ENCODE measurements around the gene LCNL1. TPM values are rescaled to one million over a fixed set of nuclear protein-coding genes. Genes with fewer than 3 reads are reported as not detected.
A peak's percentile ranks its signal among the peaks of the same experiment; 100 is the strongest.

LCNL1 gene
- total RNA-seq, 1 donor from 2014 or later, result not detected

DNA sequence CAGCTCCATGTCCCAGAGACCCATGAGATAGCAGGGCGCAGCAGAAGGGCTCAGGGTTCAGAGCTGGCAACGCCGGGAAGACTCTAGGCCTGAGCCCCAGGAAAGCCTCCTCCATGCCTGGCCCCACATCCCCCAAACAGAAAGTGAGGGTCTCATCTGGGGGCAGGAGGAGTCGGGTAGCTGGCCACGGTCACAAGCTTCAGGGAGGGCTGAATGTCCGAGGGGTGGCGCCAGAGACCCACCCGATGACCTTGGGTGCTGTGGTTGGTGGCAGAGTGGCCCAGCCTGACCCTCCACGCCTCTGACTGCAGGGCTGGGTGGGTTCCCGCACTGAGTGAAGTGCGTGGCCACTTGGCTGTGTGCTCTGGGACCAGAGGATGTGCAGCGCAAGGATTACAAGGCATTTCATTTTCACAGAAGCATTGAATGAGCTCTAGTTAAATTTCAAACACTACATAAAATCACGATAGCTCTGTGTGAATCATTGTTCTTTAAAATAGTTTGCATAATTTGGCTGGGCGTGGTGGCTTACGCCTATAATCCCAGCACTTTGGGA, 34.8 kb upstream of the LCNL1 start:
- DNase-seq (ENCODE audit: low read depth), result no peak
- TF ChIP-seq, protein P1, sequence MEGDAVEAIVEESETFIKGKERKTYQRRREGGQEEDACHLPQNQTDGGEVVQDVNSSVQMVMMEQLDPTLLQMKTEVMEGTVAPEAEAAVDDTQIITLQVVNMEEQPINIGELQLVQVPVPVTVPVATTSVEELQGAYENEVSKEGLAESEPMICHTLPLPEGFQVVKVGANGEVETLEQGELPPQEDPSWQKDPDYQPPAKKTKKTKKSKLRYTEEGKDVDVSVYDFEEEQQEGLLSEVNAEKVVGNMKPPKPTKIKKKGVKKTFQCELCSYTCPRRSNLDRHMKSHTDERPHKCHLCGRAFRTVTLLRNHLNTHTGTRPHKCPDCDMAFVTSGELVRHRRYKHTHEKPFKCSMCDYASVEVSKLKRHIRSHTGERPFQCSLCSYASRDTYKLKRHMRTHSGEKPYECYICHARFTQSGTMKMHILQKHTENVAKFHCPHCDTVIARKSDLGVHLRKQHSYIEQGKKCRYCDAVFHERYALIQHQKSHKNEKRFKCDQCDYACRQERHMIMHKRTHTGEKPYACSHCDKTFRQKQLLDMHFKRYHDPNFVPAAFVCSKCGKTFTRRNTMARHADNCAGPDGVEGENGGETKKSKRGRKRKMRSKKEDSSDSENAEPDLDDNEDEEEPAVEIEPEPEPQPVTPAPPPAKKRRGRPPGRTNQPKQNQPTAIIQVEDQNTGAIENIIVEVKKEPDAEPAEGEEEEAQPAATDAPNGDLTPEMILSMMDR (conservative IDR thresholded peaks at IDR 0.05; ENCODE audit: low read depth, low read length), result peak; percentile 58
- H3K4me3 ChIP-seq (ENCODE audit: low read depth, low read length), result no peak overlapping the region

GRCh38 chr9:136949239-136949816, 33.5 kb upstream of the LCNL1 start:
- no peak for DNase-seq (ENCODE audit: low read depth)
- TF ChIP-seq, protein P1 (conservative IDR thresholded peaks at IDR 0.05; ENCODE audit: low read depth, low read length), result no peak
- H3K4me3 ChIP-seq (ENCODE audit: low read depth, low read length), result peak overlapping the region; percentile 77

DNA sequence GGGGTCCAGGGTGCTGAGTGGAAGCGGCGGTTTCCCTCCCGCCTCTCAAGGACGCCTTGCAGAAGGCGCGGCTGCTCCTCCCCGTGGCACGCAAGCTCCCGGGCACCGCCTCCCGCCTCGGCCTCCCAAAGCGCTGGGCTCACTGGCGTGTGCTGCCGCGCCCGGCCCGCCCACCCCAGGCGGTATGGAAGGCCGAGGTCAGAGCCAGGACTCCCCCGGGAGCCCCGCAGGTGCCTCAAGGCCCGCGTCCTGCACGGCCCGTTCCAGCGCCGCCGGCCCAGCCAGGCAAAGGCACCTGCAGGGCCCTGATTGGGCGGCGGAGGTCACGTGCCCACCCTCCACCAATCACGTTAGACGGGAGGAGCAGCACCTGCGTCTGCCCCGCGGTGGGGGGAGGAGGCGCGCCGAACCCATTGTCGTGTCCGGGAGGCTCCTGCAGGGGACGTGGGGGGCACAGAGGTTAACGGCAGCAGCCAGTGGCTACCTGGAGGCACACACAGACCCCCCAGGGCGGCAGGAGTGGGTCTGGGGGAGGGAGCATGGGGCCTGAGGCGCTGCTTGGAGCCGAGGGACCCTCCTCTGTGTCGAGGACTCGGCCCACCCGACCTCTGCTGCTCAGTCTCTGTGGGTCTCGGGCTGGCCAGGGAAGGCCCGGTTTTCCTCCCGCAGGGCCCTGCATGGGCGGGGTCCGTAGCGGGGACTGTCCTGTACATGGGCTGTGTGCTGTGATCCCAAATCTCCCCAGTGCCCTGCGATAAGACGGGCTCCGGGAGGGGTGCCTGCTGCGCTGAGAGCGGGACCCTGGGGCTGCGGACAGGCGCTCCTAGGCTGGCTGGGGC, 32.8 kb upstream of the LCNL1 start:
- TF ChIP-seq, protein P1 (conservative IDR thresholded peaks at IDR 0.05; ENCODE audit: low read depth, low read length), result no peak
- peak overlapping the region; percentile 77 for H3K4me3 ChIP-seq (ENCODE audit: low read depth, low read length)
- DNase-seq (ENCODE audit: low read depth), result no peak

DNA sequence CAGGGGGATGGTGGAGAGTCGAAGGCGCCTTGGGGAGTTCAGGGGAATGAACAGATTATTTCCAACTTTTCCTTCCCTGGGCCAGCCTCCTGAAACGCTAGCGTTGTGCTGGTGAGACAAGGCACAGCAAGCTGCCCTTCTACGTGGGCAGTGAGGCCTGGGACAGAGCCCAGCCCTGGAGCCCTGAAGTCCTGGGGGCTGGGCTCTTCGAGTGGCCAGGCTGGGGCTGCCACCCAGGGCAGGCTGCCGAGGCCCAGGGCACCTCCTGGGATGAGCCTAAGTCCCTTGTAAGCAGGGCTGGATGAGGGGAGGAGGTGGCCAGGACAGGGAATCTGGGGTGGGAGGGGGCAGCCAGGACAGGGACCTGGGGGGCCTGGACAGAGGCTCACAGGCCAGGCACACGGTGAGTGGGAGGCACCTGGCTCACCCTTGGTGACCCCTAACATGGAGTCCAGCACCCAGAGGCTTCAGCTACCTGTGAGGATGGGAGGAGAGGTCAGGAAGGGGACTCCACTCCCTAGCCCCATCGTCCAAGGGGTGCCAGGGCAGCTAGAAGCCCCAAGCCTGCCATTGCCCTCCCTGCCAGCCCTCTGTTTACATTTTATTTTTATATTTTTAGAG, 32.0 kb upstream of the LCNL1 start:
- TF ChIP-seq, protein P1 (conservative IDR thresholded peaks at IDR 0.05; ENCODE audit: low read depth, low read length), result no peak
- peak overlapping the region; percentile 77 for H3K4me3 ChIP-seq (ENCODE audit: low read depth, low read length)
- DNase-seq (ENCODE audit: low read depth), result no peak

DNA sequence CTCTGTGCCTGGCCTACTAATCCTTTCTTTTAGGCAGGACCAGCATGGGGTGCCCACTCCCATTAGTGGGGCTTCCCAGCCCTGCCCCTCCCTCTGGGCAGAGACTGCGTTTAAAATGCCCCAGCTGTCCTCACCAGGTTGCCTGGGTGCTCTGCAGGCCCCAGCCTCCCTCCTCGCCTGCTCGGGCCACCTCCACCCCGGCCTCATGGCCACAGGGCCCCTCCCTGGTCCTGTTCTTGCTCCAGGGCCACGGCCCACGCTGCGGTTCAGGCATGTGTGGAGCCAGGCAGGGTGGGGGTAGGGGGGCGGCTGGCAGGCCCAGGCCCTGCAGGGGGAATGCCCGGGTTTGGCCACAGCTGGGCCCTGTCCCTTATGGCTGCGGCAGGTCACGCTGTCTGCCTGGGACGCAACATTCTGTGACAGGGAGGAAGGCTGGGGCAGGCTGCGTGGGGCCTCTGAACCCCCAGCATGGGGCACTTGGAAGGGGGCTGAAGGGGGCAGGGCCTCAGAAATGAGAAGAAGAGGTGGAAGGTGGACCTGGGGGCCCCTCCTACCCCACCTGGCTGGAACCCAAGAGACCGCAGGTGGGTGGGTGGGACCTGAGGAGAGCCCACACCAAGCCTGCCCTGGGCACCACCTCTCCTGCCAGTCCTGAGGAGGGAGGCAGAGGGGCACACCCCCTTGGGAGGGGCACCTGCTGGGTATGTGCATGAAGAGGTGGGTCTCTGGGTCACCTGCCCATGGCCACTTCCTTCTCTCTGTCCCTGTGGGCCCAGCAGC, 31.1 kb upstream of the LCNL1 start, which contains the start of gene LCN12:
LCN12 (plus strand) TSS at position 733 of the 780 bp plus-strand sequence. CDS start 55 bp downstream, outside the sequence.
- TF ChIP-seq, protein P1 (conservative IDR thresholded peaks at IDR 0.05; ENCODE audit: low read depth, low read length), result no peak
- H3K4me3 ChIP-seq (ENCODE audit: low read depth, low read length), result no peak within 1 kb of the TSS
- DNase-seq (ENCODE audit: low read depth), result no peak

DNA sequence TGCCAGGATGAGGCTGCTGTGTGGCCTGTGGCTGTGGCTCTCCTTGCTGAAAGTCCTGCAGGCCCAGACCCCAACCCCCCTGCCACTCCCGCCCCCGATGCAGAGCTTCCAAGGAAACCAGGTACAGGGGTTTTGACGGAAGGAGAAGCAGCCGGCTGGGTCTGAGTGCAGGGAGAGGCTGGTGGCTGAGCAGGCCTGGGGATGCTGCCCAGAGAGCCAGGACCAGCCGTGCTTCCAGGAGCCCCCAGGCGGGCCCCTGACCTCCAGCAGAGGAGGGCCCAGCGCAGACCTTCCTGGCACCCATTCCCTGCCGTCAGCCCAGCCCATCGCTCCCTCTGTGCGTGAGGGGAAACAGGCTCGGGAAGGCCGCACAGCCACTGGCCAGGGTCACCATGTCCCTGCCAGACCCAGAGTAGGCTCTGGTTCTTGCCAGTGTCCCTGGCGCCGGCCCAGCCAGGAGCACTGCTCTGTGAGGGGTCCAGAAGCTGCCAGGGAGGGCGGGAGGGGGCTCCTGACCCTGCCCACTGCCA, 30.4 kb upstream of the LCNL1 start:
- H3K4me3 ChIP-seq (ENCODE audit: low read depth, low read length), result no peak overlapping the region
- DNase-seq (ENCODE audit: low read depth), result no peak
- TF ChIP-seq, protein P1 (conservative IDR thresholded peaks at IDR 0.05; ENCODE audit: low read depth, low read length), result no peak

All from epithelial cell of proximal tubule (primary cell).